NCI-H345 treated with DMSO at 0.1 percent for 48 hours (cell line): ENCODE measurements around the gene TMEM235.
A peak's percentile ranks its signal among the peaks of the same experiment; 100 is the strongest.
"Not testable (repeated sequence)": the region's sequence is repeated elsewhere in the genome, so short reads cannot be mapped to it uniquely, and the experiment has no call there.

Experiments
- DNase-seq: peaks from one replicate; lab custom pipeline; 2025; ENCODE audit not compliant: unreplicated experiment; lab: John Stamatoyannopoulos, UW

The TMEM235 gene

GRCh38 chr17:78237401-78238012, 6.1 kb downstream of the TMEM235 start:
- DNase-seq = no peak

GRCh38 chr17:78238823-78239488, 7.5 kb downstream of the TMEM235 start:
- no peak for DNase-seq

DNA sequence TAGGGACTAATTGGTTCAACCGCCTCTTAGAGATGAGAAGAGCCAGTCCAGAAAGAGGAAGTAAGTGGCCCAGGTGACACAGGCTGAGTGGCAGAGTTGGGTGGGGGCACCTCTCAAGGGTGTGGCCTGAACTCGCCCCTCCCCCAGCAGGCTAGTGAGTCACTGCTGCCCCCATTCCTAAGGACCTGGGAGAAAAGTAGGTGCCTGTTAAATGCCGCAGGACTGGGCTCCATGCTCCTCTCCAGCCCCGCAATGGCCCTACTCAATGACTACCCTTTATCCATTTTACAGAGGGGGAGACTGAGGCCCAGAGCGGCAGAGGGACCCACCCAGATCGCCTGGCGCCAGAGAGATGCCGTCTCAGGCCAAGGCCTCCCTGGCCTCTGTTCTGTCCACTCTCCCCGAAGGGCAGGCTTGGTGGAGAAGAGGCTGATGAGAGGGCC, 8.1 kb downstream of the TMEM235 start:
- DNase-seq = no peak

DNA sequence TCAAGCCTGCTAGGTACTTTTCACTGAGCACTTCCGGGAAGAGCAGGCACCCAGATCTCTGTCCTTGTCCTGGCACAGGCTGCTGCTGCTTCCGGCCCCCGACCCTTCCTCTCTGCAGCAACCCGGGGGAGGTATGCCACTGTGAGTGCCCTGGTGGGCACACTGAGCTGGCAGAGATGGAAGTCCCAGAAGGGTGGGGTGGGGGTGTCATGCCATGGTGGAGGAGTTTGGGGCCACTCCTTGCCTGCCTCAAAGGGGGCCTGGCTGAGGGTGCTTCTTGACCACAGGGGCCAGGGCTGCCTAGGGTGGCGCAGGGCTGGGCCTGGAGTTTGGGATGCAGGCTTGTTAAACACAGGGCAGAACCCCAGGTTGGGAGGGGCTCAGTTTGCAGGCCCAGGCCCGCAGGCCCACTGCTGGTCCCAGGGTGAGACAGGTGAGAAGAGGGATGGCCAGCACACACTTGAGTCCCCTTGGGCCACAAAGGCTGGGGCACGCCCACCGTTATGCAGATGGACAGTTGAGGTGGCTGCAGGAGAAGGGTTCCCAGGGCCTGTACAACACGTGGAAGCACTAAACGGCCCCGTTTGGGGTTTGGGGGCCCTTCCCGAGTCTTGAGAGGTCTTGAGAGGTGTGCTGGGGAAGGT, 8.7 kb downstream of the TMEM235 start:
- DNase-seq = no peak

GRCh38 chr17:78240839-78241238, 9.4 kb downstream of the TMEM235 start:
- DNase-seq = no peak

DNA sequence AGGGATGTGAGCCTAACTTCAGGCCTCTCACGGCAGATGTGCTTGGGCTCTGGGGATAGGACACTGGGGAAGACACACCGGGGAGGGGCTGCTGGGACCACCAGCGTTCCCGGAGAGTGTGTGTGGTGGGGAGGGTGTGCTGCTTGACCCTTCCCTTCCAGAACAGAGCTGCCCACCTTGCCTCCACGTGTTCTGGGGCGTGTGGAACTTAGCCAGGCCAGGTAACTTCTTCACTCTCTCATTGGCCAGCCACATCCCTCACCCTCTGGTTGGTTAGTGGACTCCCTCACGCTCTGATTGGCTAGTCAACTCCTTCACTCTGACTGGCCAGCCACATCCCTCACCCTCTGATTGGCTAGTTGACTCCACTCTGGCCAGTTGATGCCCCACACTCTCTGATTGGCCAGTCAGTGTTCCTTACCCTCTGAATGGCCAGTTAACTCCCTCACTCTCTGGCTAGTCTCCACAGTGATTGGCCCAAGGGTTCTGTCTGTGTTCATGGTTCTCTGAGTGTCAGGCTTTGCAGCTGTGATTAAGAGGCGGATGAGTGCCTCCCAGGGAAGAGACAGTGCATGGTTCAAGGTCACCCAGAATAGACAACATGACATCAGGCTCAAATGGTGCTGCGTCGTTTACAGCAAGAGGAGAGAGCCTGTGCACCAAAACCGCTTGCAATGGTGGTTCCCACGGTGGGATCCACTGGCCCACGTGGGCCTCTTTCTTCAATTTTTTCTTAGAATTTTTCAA, 10.0 kb downstream of the TMEM235 start:
- no peak for DNase-seq

DNA sequence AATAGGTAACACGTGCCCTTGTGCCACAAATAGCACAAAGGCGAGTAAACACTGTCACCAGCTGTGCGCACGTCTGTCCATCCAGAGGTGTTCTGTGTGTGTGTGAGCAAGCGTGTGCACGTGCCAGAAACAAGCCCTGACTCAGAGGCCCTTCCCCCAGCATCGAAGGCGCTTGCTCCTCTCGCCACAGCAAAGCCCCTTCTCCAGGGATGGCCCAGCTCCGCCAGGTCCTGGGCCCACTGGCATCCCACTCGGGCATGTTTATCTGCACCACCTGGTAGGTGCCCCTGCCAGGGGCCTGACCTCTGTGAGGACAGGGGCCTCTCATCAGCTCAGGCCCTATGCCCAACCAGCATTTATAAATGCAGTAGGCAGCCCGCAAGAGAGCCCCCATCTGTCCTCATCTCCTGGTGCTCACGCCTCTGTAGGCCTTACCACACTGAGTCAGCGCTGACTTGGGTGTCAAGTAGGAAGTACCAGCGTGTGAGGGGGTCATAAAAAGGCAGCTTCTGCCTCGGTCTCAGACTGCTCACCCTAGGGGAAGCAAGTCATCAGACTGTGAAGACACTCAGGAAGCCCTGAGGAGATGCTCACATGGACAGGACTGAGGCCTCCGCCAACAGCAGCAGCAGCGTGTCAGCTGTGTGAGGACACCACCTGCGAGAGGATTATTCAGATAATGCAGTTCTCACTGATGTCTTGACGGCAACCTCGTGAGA, 10.8 kb downstream of the TMEM235 start:
- DNase-seq = no peak

GRCh38 chr17:78247304-78247703, 15.9 kb downstream of the TMEM235 start:
- no peak for DNase-seq

DNA sequence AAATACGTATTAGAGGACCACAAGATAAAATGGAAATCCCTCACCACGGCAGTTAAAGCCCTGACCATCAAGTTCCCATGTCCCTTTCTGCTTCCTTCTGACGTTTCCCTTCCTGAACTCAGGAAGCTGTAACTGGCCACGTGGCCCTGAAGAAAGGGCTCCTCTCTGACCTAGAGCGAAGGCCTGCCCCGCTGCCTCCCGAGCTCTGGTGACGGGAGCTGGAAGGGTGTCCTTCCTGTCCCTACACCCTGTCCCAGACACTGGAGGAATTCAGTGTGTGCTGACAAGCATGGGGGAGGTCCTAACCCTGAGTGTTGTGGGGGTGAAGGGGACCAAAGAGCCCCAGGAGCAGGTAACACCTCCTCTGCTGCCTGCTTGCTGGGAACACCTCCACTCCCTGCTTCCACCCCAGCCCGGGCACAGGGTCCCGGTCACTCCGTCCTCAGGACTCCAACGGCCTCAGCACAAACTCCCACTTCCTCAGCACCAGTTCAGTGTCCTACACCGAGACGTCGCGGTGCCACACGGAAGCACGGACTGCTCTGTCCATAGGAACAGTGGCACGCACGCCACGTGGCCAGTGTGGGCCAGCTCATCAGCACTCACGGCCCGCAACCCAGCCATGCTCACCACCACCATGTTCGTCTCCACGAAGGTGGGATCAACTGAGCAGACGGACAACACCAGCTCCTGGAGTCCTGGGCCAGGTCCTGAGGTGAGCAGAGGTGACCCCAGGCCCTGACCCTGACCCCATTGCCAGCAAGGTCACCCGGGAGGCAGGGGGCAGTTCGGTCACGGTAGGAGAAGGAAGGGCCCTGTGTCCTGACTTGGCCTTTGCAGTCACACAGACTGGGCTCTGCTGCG, 16.9 kb downstream of the TMEM235 start:
- DNase-seq = no peak

GRCh38 chr17:78249074-78249817, 17.8 kb downstream of the TMEM235 start:
- DNase-seq = no peak

DNA sequence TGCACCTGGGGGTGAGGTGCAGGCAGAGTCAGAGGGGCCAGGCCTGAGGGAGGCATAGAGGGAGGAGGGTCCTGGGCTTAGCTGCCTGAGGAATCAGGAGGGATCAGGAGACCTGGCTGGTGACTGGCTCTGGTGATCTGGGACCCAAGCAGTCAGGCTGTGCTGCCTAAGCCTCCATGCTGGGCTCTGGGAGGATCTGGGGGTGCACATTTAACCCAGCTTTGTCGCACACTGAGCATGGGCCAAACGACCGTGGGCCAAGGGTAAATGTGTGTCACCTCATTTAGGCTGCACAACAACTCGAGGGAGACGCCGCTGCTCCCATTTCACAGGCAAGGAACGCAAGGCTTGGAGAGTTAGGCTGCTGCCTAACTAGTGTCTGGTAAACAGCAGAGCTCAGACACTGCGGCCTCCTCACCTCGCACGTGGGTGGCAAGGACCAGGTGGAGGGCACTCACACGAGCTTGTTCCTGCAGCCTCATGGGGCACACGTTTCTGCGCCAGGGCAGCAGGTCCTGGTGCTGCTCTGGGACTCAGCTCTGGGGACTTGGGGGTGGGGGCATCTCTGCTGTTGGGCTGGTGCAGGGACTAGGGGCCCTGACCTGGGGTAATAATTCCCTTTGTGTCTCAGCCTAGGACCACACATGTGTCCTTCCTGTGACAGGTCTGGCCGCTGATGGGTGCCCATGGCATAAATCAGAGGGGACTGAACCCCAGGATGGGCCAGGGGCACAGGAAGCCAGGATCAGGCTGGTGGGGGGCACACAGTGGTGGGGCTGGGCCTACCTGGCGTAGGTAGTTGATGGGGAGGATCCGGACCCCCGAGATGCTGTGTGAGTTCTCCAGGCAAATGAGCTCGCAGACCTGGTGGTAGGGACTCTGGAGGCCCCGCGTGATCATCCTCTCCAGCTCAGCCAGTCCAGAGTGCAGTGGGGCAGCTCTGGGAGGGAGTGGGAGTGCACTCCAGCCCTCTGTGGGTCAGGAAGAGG, 18.7 kb downstream of the TMEM235 start:
- no peak for DNase-seq

DNA sequence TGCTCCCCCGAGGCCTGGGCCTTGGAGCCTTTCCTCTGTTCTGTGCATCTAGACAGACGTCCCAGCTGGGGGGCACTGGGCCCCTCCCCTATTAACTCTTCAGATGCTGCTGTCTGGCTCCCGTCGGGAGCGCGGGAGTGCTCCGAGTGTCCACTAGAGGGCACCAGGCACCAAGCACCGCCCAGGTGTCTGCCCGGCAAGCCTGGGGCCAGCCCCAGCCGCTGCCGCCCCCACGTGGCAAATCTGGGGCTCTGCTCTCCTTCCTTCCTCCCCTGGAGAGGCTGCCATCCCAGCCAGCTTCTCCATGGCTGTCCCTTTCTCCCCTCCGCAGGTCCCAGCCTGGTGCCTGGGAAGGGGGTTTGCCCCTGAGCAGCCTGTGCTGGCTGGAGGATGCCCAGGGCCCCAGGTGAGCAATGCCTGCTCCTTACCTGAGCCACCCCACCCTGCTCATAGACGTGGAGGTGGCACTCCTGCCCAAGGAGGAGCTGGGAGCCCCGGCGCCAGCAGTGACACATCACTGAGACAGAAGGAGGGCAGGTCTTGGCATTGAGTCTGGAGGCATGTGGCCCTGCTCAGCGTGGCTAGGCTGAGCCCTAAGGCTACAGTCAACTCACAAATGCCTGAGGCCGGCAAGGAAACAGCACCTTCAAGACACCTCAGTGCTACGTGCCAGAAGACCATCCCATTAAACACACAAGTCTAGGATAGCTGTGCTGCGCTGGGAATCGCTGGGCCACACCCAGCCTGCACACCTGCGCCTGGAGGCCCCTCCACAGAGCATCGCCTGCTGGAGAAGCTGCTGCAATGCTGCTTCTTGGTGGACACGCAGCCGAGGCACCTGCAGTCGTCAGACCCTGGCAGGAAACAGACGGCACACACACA, 19.7 kb downstream of the TMEM235 start:
- DNase-seq = peak; percentile 94

DNA sequence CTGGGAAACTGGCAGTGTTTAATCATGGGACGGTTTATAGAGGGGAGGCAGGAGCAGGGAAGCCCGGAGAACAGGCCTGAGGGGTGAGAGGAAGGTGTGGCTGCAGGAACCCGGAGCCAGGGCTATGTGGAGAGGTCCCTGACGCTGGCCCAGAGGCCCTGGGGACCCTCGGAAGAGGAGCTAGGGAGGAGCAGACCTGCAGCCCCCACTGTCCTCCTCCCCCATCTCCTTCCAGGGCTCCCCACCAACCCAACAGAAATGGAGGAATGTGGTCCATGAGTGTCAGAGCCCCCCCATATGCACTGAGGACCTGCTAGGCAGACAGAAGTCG, 20.3 kb downstream of the TMEM235 start:
- DNase-seq = no peak

DNA sequence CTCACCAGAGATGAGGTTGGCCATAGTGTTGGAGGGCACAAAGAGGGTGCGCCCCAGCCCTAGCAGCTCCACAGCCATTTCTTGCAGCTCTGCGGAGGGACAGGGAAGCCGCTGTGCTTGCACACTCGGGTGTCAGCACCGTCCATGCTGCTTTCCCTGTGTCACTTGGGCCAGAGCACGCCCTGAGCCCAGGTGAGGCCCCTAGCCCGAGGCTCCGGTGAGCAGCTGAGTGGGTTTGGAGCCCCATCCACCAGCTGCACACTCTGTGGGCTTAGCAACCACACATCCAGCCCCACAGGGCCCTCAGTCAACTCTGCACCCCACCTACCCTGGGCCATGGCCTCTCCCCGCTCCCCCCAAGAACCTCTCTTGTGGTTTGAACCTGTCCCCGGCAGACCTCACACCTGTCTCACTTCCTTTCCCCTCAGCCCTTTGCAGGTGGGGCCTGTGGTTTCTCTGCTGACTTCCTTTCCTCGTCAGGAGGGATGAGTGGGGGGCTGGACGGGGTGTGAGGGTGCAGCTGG, 20.7 kb downstream of the TMEM235 start:
- DNase-seq = no peak

DNA sequence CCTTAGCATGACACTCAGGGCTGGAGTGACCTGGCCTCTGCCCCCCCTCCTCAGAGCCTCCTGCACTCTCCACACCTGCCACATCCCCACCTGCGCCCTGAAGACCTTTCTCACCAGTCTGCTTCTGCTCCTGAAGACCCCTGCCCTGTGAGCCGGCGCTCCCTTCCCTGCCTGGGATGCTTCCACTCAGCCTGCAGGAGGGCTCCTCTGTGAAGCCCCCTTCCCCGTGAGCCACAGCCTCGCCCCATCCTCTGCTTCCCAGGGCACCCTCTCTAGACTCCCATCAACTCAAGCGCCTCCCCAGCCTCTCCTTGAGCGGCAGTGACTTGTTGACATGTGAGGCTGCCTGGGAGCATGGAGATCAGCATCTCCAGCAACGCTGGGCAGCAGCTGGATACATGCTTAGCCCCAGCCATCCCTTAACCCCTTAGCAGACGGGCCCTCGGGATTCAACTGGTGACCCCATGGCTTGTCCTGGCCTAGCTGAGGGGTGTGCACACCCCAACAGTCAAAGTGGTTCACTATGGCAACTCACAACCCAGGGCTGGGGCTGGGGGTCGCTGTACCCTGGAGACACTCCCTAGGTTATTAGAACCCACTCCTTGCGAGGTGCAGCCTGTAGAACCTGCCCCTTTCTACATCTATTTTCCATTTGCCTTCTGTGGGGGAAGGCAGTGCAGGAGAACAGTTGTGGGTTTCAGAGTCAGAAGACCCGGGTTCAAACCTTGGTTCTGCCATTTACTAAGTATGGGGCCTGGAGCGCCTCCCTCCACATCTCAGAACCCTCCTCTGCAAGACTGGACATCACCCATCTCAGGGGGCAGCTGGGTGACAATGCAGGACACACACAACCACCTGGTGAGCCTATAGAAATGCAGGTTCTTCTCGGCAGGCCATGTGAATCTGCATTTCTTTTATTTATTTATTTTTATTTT, 21.5 kb downstream of the TMEM235 start:
- no peak for DNase-seq

DNA sequence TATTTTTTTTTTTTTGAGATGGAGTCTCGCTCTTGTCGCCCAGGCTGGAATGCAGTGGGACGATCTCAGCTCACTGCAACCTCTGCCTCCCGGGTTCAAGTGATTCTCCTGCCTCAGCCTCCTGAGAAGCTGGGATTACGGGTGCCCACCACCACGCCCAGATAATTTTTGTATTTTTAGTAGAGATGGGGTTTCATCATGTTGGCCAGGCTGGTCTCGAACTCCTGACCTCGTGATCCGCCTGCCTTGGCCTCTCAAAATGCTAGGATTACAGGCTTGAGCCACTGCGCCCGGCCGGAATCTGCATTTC, 22.2 kb downstream of the TMEM235 start:
- not testable (repeated sequence) for DNase-seq
